ENCODE results near the gene CCDC171. TPM values are rescaled to one million over a fixed set of nuclear protein-coding genes. Genes with fewer than 3 reads are reported as not detected.

Gene CCDC171
- total RNA-seq: 1.6 and 2.8 TPM in 2 replicates

DNA sequence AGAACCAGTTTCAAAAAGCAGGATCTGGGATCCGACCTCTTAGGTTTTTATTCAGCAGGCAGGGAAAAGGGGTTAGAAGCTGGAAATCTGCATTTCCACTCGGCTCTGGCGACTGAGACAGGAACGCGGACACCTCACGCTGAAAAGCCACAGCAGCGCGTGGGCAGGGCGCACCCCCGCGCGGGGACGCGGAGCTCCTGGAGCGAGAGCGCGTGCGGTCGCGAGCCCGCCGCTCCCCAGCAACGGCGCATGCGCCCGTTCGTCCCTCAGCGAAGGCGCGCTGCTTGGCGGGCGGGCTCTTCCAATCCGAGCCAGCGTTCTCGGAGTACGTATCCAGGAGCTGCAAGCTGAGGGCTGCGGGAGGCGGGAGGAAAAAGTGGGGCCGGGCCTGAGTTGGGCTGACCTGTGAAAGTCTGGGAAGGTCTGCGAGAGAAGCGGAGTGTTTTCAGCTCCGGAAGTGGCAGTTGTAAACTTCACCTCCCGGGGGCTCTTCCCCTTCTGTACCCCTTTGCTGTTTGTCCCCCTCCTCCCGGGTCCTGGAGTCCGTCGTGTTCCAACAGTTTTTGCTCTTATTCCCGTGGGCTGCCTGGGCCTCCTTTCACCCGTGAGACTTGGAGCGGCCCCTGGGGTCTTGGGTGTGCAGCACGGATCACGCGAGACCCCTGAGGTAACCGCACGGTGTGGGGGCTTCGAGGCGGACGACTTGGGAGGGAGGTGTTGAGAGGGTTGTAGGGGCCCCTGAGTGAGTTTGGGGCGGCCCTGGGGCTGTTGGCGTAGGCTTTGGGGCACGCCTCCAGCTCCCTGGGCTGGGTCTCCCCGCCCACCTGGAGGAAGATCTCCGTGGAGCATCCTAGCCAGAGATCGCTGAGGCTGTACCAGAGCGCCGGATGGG, at the start of gene CCDC171:
Gene CCDC171, plus strand, starts transcription at position 408 of the 892 bp plus-strand sequence. CDS start 11,046 bp downstream, outside the sequence.
- TF ChIP-seq, protein P1, sequence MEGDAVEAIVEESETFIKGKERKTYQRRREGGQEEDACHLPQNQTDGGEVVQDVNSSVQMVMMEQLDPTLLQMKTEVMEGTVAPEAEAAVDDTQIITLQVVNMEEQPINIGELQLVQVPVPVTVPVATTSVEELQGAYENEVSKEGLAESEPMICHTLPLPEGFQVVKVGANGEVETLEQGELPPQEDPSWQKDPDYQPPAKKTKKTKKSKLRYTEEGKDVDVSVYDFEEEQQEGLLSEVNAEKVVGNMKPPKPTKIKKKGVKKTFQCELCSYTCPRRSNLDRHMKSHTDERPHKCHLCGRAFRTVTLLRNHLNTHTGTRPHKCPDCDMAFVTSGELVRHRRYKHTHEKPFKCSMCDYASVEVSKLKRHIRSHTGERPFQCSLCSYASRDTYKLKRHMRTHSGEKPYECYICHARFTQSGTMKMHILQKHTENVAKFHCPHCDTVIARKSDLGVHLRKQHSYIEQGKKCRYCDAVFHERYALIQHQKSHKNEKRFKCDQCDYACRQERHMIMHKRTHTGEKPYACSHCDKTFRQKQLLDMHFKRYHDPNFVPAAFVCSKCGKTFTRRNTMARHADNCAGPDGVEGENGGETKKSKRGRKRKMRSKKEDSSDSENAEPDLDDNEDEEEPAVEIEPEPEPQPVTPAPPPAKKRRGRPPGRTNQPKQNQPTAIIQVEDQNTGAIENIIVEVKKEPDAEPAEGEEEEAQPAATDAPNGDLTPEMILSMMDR (IDR thresholded peaks at IDR 0.05; ENCODE audit: insufficient read depth, low read length, severe bottlenecking): no peak
- peak within 1 kb of the TSS; percentile 72 for H3K4me3 ChIP-seq (ENCODE audit: low read depth, low read length)
- DNase-seq (ENCODE audit: low read depth) (peak; percentile 87), FAIRE-seq (no peak)
- no peaks in the 10 kb centered on the region for H3K27me3 ChIP-seq (ENCODE audit: control insufficient read depth, insufficient read depth, low read length)
- H3K36me3 ChIP-seq (ENCODE audit: control insufficient read depth, insufficient read depth, low read length): no peaks in the 10 kb centered on the region

DNA sequence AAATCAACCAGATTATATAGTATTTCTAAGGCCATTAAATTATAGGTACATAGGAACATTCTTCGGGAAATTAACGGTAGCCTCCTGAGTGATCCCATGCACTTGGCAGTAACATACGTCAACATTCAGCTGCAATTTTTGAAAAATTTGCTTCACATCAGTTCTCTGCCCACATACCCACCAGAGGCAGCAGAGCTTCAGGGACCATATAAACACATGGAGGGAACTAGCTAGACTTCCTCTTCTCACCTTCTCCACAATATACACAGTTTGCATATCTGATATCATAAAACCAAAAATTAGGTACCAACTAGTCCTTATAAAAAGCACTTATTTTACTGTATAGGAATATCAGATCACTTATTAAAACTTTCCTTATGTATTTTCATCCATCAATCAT, 46.9 kb upstream of the CCDC171 start:
- TF ChIP-seq, protein P1 (IDR thresholded peaks at IDR 0.05; ENCODE audit: insufficient read depth, low read length, severe bottlenecking): no peak
- DNase-seq (ENCODE audit: low read depth) (no peak), FAIRE-seq (no peak)
- no peaks in the 10 kb centered on the region for H3K36me3 ChIP-seq (ENCODE audit: control insufficient read depth, insufficient read depth, low read length)
- no peak overlapping the region for H3K4me3 ChIP-seq (ENCODE audit: low read depth, low read length)
- H3K27me3 ChIP-seq (ENCODE audit: control insufficient read depth, insufficient read depth, low read length): no peaks in the 10 kb centered on the region

DNA sequence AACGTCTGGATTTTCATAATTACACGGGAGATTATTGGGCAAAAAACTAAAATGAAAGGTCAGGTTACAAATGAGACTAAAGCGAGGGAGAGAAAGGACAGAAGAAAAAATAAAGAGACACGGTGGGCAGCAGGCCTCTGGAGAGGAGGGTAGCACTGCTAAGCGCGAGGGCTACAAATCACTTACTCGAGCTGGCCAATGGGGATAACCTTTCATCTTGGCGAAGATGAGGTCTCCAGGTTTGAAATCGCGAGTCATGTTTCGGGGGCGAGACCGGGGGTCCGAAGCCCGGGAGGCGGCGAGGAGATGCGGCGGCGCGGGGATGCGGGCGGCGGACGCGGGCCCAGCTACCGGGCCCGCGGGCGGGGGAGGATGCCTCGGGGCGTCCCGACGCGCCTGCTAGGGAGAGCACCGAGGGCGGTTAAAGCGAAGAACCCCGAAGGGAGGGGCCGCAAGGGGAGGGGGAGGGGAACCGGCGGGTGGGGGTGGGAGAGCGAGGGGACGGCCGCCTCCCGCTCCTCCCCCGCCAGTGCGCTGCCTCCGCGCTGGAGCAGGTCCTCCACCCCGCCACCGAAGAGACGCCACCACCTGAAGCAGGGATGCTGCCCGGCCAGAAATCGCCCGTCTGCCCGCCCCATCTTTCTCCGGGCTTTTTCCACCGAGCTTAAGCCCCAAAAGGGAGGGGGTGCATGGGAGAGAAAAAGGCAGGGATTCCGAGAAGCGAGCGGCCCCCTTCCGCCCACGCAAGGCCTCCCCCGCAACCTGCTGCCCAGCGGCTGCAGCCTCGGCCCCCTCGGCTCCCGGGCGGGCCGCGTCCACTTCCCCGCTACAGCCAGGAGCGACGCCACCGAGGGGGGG, 42.7 kb upstream of the CCDC171 start:
- Histone ChIP-seq H3K4me3 (ENCODE audit: low read depth, low read length) (peak overlapping the region; percentile 92), H3K36me3 (ENCODE audit: control insufficient read depth, insufficient read depth, low read length) (no peaks in the 10 kb centered on the region), H3K27me3 (ENCODE audit: control insufficient read depth, insufficient read depth, low read length) (no peaks in the 10 kb centered on the region)
- FAIRE-seq: no peak
- TF ChIP-seq, protein P1 (IDR thresholded peaks at IDR 0.05; ENCODE audit: insufficient read depth, low read length, severe bottlenecking): no peak
- no peak for DNase-seq (ENCODE audit: low read depth)

DNA sequence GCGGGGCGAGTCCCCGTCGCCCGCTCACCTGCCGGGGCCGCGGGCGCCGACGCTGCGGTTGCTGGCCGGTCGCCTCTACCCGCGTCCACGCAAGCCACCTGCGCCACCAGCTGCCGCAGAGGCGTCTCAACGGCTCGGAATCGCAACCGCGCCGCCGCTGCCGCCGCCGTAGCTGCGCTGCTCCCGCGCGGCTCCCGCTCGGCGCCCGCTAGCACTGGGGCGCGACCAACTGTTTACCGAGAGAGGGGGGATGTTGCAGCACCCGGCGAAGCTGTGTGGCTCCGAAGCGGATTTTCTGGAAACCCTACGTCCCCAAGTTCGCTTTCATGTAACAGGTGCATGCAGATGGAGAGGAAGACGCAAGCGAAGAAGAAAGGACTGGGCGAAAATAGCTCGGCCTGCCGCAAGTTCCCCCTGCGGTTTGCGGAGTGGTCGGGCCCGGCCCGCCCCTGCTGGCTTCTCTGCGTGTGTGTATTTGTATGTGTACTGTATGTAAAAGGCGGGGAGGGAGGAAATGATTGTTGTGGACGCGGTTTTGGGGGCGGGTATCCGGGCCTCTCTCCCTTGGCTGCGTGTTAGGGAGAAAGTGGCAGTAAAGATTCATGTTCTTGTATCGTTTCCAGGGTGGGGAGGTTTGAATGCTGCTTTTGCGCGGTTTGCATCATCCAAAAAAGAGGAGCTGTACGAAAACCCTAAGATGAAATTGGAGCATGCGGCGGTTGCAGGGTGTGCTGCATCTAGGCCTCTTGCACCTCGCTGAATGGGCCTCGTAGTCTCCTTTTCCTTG, 41.9 kb upstream of the CCDC171 start, which contains the start of gene PSIP1:
Gene PSIP1, minus strand, starts transcription at position 182 of the 787 bp plus-strand sequence. CDS start 782 bp downstream, outside the sequence.
- FAIRE-seq: no peak
- no peaks in the 10 kb centered on the region for H3K36me3 ChIP-seq (ENCODE audit: control insufficient read depth, insufficient read depth, low read length)
- H3K4me3 ChIP-seq (ENCODE audit: low read depth, low read length): peak within 1 kb of the TSS; percentile 92
- TF ChIP-seq, protein P1 (IDR thresholded peaks at IDR 0.05; ENCODE audit: insufficient read depth, low read length, severe bottlenecking): no peak
- H3K27me3 ChIP-seq (ENCODE audit: control insufficient read depth, insufficient read depth, low read length): no peaks in the 10 kb centered on the region
- DNase-seq (ENCODE audit: low read depth): peak; percentile 62

DNA sequence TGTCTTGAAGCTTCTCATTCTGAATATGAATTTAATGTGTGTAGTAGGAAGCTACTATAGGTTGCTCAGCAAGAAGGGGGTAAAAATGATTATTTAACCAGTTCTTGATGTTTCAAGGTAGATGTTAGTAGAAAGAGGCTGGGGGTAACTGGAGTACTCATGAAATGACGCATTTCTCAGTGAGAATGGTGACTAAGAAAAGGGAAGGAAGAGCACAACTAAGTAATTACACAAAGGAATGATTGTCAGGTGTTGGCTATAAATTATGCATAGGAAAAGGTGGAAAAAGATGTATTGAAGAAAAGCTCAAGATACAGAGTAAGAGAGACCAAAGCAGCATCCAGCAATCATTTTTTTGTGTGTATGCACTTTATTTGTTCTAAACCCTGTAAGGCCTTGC, 40.6 kb upstream of the CCDC171 start:
- TF ChIP-seq, protein P1 (IDR thresholded peaks at IDR 0.05; ENCODE audit: insufficient read depth, low read length, severe bottlenecking): no peak
- no peaks in the 10 kb centered on the region for H3K36me3 ChIP-seq (ENCODE audit: control insufficient read depth, insufficient read depth, low read length)
- FAIRE-seq: no peak

More for the DNA sequence above, 40.6 kb upstream of the CCDC171 start:
- Histone ChIP-seq H3K4me3 (ENCODE audit: low read depth, low read length) (no peak overlapping the region), H3K27me3 (ENCODE audit: control insufficient read depth, insufficient read depth, low read length) (no peaks in the 10 kb centered on the region)
- no peak for DNase-seq (ENCODE audit: low read depth)
